Trophoblast cell (in vitro differentiated cells and primary cell): Measurements from ENCODE around the gene AKIRIN1.

Source experiments
- DNase-seq, 2 donors: peaks; one replicate each; pipeline ENCODE4 v3.0.0-alpha.2; 2016
- H2AFZ ChIP-seq: 2 replicates; pipeline ENCODE4 v1.6.1; 2013; ENCODE audit warnings: low read length, moderate library complexity, mild to moderate bottlenecking; ENCODE audit not compliant: insufficient read depth, poor library complexity
- H2AK5ac ChIP-seq: 2 replicates; pipeline ENCODE4 v1.6.1; 2013; ENCODE audit warnings: mild to moderate bottlenecking, low read length
- H2BK120ac ChIP-seq: 2 replicates; pipeline ENCODE4 v1.6.1; 2013; ENCODE audit warnings: low read length, mild to moderate bottlenecking, moderate library complexity; ENCODE audit not compliant: insufficient read depth, poor library complexity
- H2BK12ac ChIP-seq: 2 replicates; pipeline ENCODE4 v1.6.1; 2013; ENCODE audit warnings: mild to moderate bottlenecking, low read length, moderate library complexity
- H2BK5ac ChIP-seq: 2 replicates; pipeline ENCODE4 v1.6.1; 2013; ENCODE audit warnings: low read length, low read depth, moderate library complexity, mild to moderate bottlenecking; ENCODE audit not compliant: poor library complexity
- H3K14ac ChIP-seq: 2 replicates; pipeline ENCODE4 v1.6.1; 2013; ENCODE audit warnings: mild to moderate bottlenecking, low read length
- H3K18ac ChIP-seq: 2 replicates; pipeline ENCODE4 v1.6.1; 2013; ENCODE audit warnings: mild to moderate bottlenecking, low read length
- H3K23ac ChIP-seq: 2 replicates; pipeline ENCODE4 v1.6.1; 2013; ENCODE audit warnings: low read length
- H3K27ac ChIP-seq: 2 replicates; pipeline ENCODE4 v1.5.1; 2013; ENCODE audit warnings: low read depth, mild to moderate bottlenecking, inconsistent platforms, low read length, moderate library complexity
- H3K27me3 ChIP-seq: 2 replicates; pipeline ENCODE4 v1.6.1; 2013; ENCODE audit warnings: inconsistent platforms, mild to moderate bottlenecking, low read length, moderate library complexity; ENCODE audit not compliant: insufficient read depth
- H3K36me3 ChIP-seq, 2 experiments: 1 replicate in 1 of 2; 2 replicates in 1 of 2; pipeline ENCODE4 v1.6.1; 2013; ENCODE audit warnings: low read length in 2 of 2, mild to moderate bottlenecking in 2 of 2, moderate library complexity in 1 of 2; ENCODE audit not compliant: insufficient read depth in 2 of 2, control insufficient read depth in 1 of 2
- H3K4ac ChIP-seq: 2 replicates; pipeline ENCODE4 v1.6.1; 2013; ENCODE audit warnings: low read depth, mild to moderate bottlenecking, low read length, moderate library complexity
- H3K4me1 ChIP-seq, 2 experiments: 1 replicate in 1 of 2; 2 replicates in 1 of 2; pipeline ENCODE4 v1.6.1; 2013; ENCODE audit warnings: low read length in 2 of 2, mild to moderate bottlenecking in 2 of 2, moderate library complexity in 1 of 2; ENCODE audit not compliant: insufficient read depth in 2 of 2, control insufficient read depth in 1 of 2
- H3K4me2 ChIP-seq: 2 replicates; pipeline ENCODE4 v1.6.1; 2013; ENCODE audit warnings: inconsistent platforms, mild to moderate bottlenecking, low read length, moderate library complexity
- H3K4me3 ChIP-seq: 2 replicates; pipeline ENCODE4 v1.5.1; 2013; ENCODE audit warnings: mild to moderate bottlenecking, low read depth, low read length, inconsistent platforms
- H3K79me1 ChIP-seq: one replicate; pipeline ENCODE4 v1.6.1; 2013; ENCODE audit warnings: low read length
- H3K79me2 ChIP-seq: 2 replicates; pipeline ENCODE4 v1.6.1; 2013; ENCODE audit warnings: low read length, mild to moderate bottlenecking; ENCODE audit not compliant: control insufficient read depth, insufficient read depth, poor library complexity
- H3K9ac ChIP-seq: 2 replicates; pipeline ENCODE4 v1.6.1; 2013; ENCODE audit warnings: mild to moderate bottlenecking, low read length
- H3K9me3 ChIP-seq: 2 replicates; pipeline ENCODE4 v1.6.1; 2013; ENCODE audit warnings: low read depth, mild to moderate bottlenecking, control low read depth, inconsistent platforms, low read length; ENCODE audit not compliant: insufficient read depth
- H4K12ac ChIP-seq: 2 replicates; pipeline ENCODE4 v1.6.1; 2013; ENCODE audit warnings: low read depth, mild to moderate bottlenecking, low read length, moderate library complexity
- H4K8ac ChIP-seq: 2 replicates; pipeline ENCODE4 v1.6.1; 2013; ENCODE audit warnings: low read depth, mild to moderate bottlenecking, low read length, moderate library complexity
- H4K91ac ChIP-seq: one replicate; pipeline ENCODE4 v1.6.1; 2013; ENCODE audit warnings: low read depth, mild to moderate bottlenecking, low read length, moderate library complexity
- WGBS: extraction: QIAGEN DNeasy Blood & Tissue Kit; methylation state at CpG from one replicate; pipeline ENCODE4 v1.1.7; 2013; ENCODE audit warnings: missing lambda C conversion rate; ENCODE audit not compliant: insufficient read length, insufficient coverage; ENCODE audit errors: extremely low coverage; 5-methylcytosine and 5-hydroxymethylcytosine counted together

The AKIRIN1 gene

GRCh38 chr1:38950553-38950952, 40.5 kb upstream of the AKIRIN1 start:
- Histone ChIP-seq H3K4ac (no peak overlapping the region), H3K4me1 (peaks cover 4 to 7% of the 10 kb centered on the region in 2 experiments), H2BK12ac (no peak overlapping the region), H3K27ac (peak overlapping the region; percentile 17), H3K36me3 (no peaks in the 10 kb centered on the region), H3K9me3 (no peaks in the 10 kb centered on the region), H3K23ac (no peak overlapping the region), H3K4me2 (no peak overlapping the region), H4K12ac (no peak overlapping the region), H2AK5ac (no peak overlapping the region), H3K27me3 (no peaks in the 10 kb centered on the region), H3K9ac (no peak overlapping the region), H3K79me1 (no peaks in the 10 kb centered on the region), H2BK5ac (no peak overlapping the region), H2AFZ (no peak overlapping the region), H3K18ac (no peak overlapping the region), H3K14ac (no peak overlapping the region), H4K8ac (no peak overlapping the region), H3K79me2 (no peaks in the 10 kb centered on the region), H4K91ac (no peak overlapping the region), H3K4me3 (no peak overlapping the region), H2BK120ac (no peak overlapping the region)
- DNase-seq: no peak
- WGBS: no CpG with 5 or more reads among the region's 2 CpGs

GRCh38 chr1:38953433-38953860, 37.6 kb upstream of the AKIRIN1 start:
- no peak overlapping the region for H3K9ac ChIP-seq
- H3K9me3 ChIP-seq: no peaks in the 10 kb centered on the region
- H3K4me2 ChIP-seq: no peak overlapping the region
- H4K91ac ChIP-seq: no peak overlapping the region
- H2AFZ ChIP-seq: no peak overlapping the region
- no peak overlapping the region for H2BK12ac ChIP-seq
- no CpG with 5 or more reads among the region's 4 CpGs for WGBS
- H2BK5ac ChIP-seq: no peak overlapping the region
- H3K23ac ChIP-seq: no peak overlapping the region
- H3K4me3 ChIP-seq: no peak overlapping the region
- H3K14ac ChIP-seq: no peak overlapping the region
- no peaks in the 10 kb centered on the region for H3K36me3 ChIP-seq
- no peaks in the 10 kb centered on the region for H3K27me3 ChIP-seq
- H2BK120ac ChIP-seq: no peak overlapping the region
- no peak overlapping the region for H3K4ac ChIP-seq
- no peak overlapping the region for H2AK5ac ChIP-seq
- no peak overlapping the region for H3K27ac ChIP-seq
- H4K12ac ChIP-seq: no peak overlapping the region
- no peak for DNase-seq
- no peak overlapping the region for H4K8ac ChIP-seq
- H3K18ac ChIP-seq: no peak overlapping the region
- H3K79me2 ChIP-seq: no peaks in the 10 kb centered on the region
- no peaks in the 10 kb centered on the region for H3K79me1 ChIP-seq
- H3K4me1 ChIP-seq: peaks cover 5 to 9% of the 10 kb centered on the region in 2 experiments

GRCh38 chr1:38958967-38959366, 32.1 kb upstream of the AKIRIN1 start:
- Histone ChIP-seq H2BK5ac (no peak overlapping the region), H3K4me1 (peaks cover 6 to 8% of the 10 kb centered on the region in 2 experiments), H3K27me3 (no peaks in the 10 kb centered on the region), H3K4ac (no peak overlapping the region), H3K36me3 (no peaks in the 10 kb centered on the region), H3K79me2 (no peaks in the 10 kb centered on the region), H2AK5ac (no peak overlapping the region), H3K79me1 (peaks cover 5% of the 10 kb centered on the region), H3K9me3 (no peaks in the 10 kb centered on the region), H3K4me3 (no peak overlapping the region), H4K12ac (no peak overlapping the region), H2BK120ac (no peak overlapping the region), H3K27ac (peak overlapping the region; percentile 78), H2AFZ (no peak overlapping the region), H2BK12ac (no peak overlapping the region), H3K4me2 (peak overlapping the region; percentile 43), H3K14ac (no peak overlapping the region), H3K9ac (no peak overlapping the region), H4K91ac (no peak overlapping the region), H3K23ac (no peak overlapping the region), H3K18ac (no peak overlapping the region), H4K8ac (no peak overlapping the region)
- no CpG with 5 or more reads among the region's 2 CpGs for WGBS
- peak; percentile 74 to 89 for DNase-seq

GRCh38 chr1:38962113-38962512, 29.0 kb upstream of the AKIRIN1 start:
- no peak for DNase-seq
- Histone ChIP-seq H3K79me1 (peaks cover 5% of the 10 kb centered on the region), H3K4me1 (peaks cover 6 to 8% of the 10 kb centered on the region in 2 experiments), H3K23ac (peak overlapping the region; percentile 42), H3K9ac (no peak overlapping the region), H3K14ac (no peak overlapping the region), H3K27ac (no peak overlapping the region), H2AFZ (no peak overlapping the region), H2BK120ac (no peak overlapping the region), H2BK5ac (no peak overlapping the region), H2BK12ac (no peak overlapping the region), H2AK5ac (no peak overlapping the region), H3K36me3 (no peaks in the 10 kb centered on the region), H3K9me3 (no peaks in the 10 kb centered on the region), H3K4ac (no peak overlapping the region), H3K79me2 (no peaks in the 10 kb centered on the region), H3K27me3 (no peaks in the 10 kb centered on the region), H3K4me3 (no peak overlapping the region), H3K18ac (no peak overlapping the region), H4K91ac (no peak overlapping the region), H4K8ac (no peak overlapping the region), H3K4me2 (no peak overlapping the region), H4K12ac (no peak overlapping the region)
- WGBS: no CpG with 5 or more reads among the region's 3 CpGs
